Suprapubic skin (tissue), 4 donors: ENCODE data around the gene PFN3.

Experiments
- CTCF ChIP-seq, 2 donors: fragments of 200-600 bp in 1 of 2; fragments of 450-650 bp in 1 of 2; sonication (generic) in 1 of 2; IDR thresholded peaks; one replicate each; pipeline ENCODE4 v1.5.1; 2016 to 2019; ENCODE audit warnings: antibody characterized with exemption in 2 of 2, mild to moderate bottlenecking in 1 of 2, moderate library complexity in 1 of 2
- EP300 ChIP-seq: sonication (generic); formaldehyde crosslinking; IDR thresholded peaks from one replicate; pipeline ENCODE4 v1.6.1; 2017; ENCODE audit warnings: antibody characterized with exemption
- POLR2A ChIP-seq, 2 donors: fragments of 450-650 bp; IDR thresholded peaks; one replicate each; pipeline ENCODE4 v1.6.1; 2017; ENCODE audit warnings: antibody characterized with exemption in 2 of 2, mild to moderate bottlenecking in 2 of 2, moderate library complexity in 2 of 2
- POLR2AphosphoS5 ChIP-seq, 3 donors: sonication (generic); formaldehyde crosslinking; IDR thresholded peaks; one replicate each; pipeline ENCODE4 v1.6.1; 2017; ENCODE audit warnings: antibody characterized with exemption in 3 of 3

GRCh38 chr5:177434437-177434836, 34.0 kb upstream of the PFN3 start:
- no peak for TF ChIP-seq POLR2A (IDR thresholded peaks at IDR 0.05)
- no peak for TF ChIP-seq EP300
- no peak for TF ChIP-seq POLR2AphosphoS5 (IDR thresholded peaks at IDR 0.05)
- TF ChIP-seq CTCF (IDR thresholded peaks at IDR 0.05) = no peak
